OCI-LY3 (cell line): ENCODE data around the gene EXOC1.

ENCODE experiments used
- H2AFZ ChIP-seq: fragments of 200-600, 300-600 bp; shearing (Covaris generic); 2 replicates; pipeline ENCODE4 v1.6.0; 2014; ENCODE audit warnings: antibody characterized with exemption, low read depth, low read length
- H3K27ac ChIP-seq: fragments of 200-600, 300-600 bp; sonication (generic); 2 replicates; pipeline ENCODE4 v1.5.1; 2014; ENCODE audit warnings: mild to moderate bottlenecking, low read length, moderate library complexity, mixed read lengths
- H3K27me3 ChIP-seq: fragments of 200-600, 300-600 bp; sonication (generic); 2 replicates; pipeline ENCODE4 v1.6.1; 2014; ENCODE audit warnings: low read depth, low read length, mixed read lengths
- H3K36me3 ChIP-seq: fragments of 200-600, 300-600 bp; sonication (generic); replicated peaks from 2 replicates; pipeline ENCODE3; 2014; ENCODE audit warnings: low read depth, low read length, mixed read lengths
- H3K4me1 ChIP-seq: fragments of 300-600, 200-600 bp; sonication (generic); 2 replicates; pipeline ENCODE4 v1.6.1; 2014; ENCODE audit warnings: low read length, mixed read lengths
- H3K4me2 ChIP-seq: fragments of 200-600, 300-600 bp; sonication (generic); 2 replicates; pipeline ENCODE4 v1.6.1; 2014; ENCODE audit warnings: low read length, mixed read lengths
- H3K4me3 ChIP-seq: fragments of 300-600, 200-600 bp; sonication (generic); 2 replicates; pipeline ENCODE4 v1.5.1; 2014; ENCODE audit warnings: antibody characterized with exemption, mild to moderate bottlenecking, low read length, moderate library complexity
- H3K79me2 ChIP-seq: fragments of 300-600, 200-600 bp; shearing (Covaris generic); 2 replicates; pipeline ENCODE4 v1.6.1; 2014; ENCODE audit warnings: mild to moderate bottlenecking, low read length, mixed read lengths
- H3K9ac ChIP-seq: fragments of 300-600, 200-600 bp; shearing (Covaris generic); 2 replicates; pipeline ENCODE4 v1.6.0; 2014; ENCODE audit warnings: mild to moderate bottlenecking, low read length, moderate library complexity
- H3K9me3 ChIP-seq: fragments of 200-600, 300-600 bp; shearing (Covaris generic); 2 replicates; pipeline ENCODE4 v1.6.1; 2014; ENCODE audit warnings: low read length, mixed read lengths; ENCODE audit not compliant: insufficient read depth
- H4K20me1 ChIP-seq: fragments of 200-600, 300-600 bp; sonication (generic); 2 replicates; pipeline ENCODE4 v1.6.1; 2016; ENCODE audit warnings: low read length, mixed read lengths; ENCODE audit not compliant: insufficient read depth
- CTCF ChIP-seq: fragments of 200-600, 300-600 bp; sonication (generic); IDR thresholded peaks from 2 replicates; pipeline ENCODE4 v1.5.1; 2014; ENCODE audit warnings: antibody characterized with exemption, low read length, low read depth
- EZH2phosphoT487 ChIP-seq: fragments of 200-600 bp; shearing (Covaris generic); IDR thresholded peaks from 2 replicates; pipeline ENCODE4 v1.6.1; 2018; ENCODE audit warnings: antibody characterized with exemption, mixed run types, low read depth

EXOC1 gene

GRCh38 chr4:55903577-55903976 is 50.1 kb downstream of the EXOC1 start:
- Histone ChIP-seq H3K4me1 (no peaks in the 10 kb centered on the region), H3K79me2 (no peaks in the 10 kb centered on the region), H3K9ac (no peak overlapping the region), H4K20me1 (no peaks in the 10 kb centered on the region), H3K36me3 (peaks cover 9% of the 10 kb centered on the region), H3K4me3 (no peak overlapping the region), H3K27me3 (no peaks in the 10 kb centered on the region), H3K4me2 (no peak overlapping the region), H3K9me3 (no peaks in the 10 kb centered on the region), H2AFZ (no peak overlapping the region), H3K27ac (no peak overlapping the region)
- TF ChIP-seq EZH2phosphoT487, result no peak
- no peak for TF ChIP-seq CTCF

GRCh38 chr4:55904576-55904975 is 51.1 kb downstream of the EXOC1 start:
- TF ChIP-seq EZH2phosphoT487 (no peak), CTCF (no peak)
- no peak overlapping the region for H3K4me3 ChIP-seq
- H3K27me3 ChIP-seq, result no peaks in the 10 kb centered on the region
- no peaks in the 10 kb centered on the region for H3K4me1 ChIP-seq
- H3K9ac ChIP-seq, result no peak overlapping the region
- H3K36me3 ChIP-seq, result peaks cover 9% of the 10 kb centered on the region
- H3K4me2 ChIP-seq, result no peak overlapping the region
- no peaks in the 10 kb centered on the region for H3K79me2 ChIP-seq
- no peak overlapping the region for H2AFZ ChIP-seq
- H3K9me3 ChIP-seq, result no peaks in the 10 kb centered on the region
- H3K27ac ChIP-seq, result no peak overlapping the region
- H4K20me1 ChIP-seq, result no peaks in the 10 kb centered on the region

GRCh38 chr4:55906323-55906722 is 52.9 kb downstream of the EXOC1 start:
- H3K4me1 ChIP-seq, result no peaks in the 10 kb centered on the region
- TF ChIP-seq CTCF, result no peak
- TF ChIP-seq EZH2phosphoT487, result no peak
- H3K4me2 ChIP-seq, result no peak overlapping the region
- H2AFZ ChIP-seq, result no peak overlapping the region
- no peaks in the 10 kb centered on the region for H4K20me1 ChIP-seq
- no peaks in the 10 kb centered on the region for H3K27me3 ChIP-seq
- no peak overlapping the region for H3K4me3 ChIP-seq
- H3K36me3 ChIP-seq, result peaks cover 9% of the 10 kb centered on the region
- H3K27ac ChIP-seq, result no peak overlapping the region
- H3K9ac ChIP-seq, result no peak overlapping the region
- H3K79me2 ChIP-seq, result no peaks in the 10 kb centered on the region
- H3K9me3 ChIP-seq, result no peaks in the 10 kb centered on the region

GRCh38 chr4:55906989-55907388 is 53.5 kb downstream of the EXOC1 start:
- TF ChIP-seq CTCF (no peak), EZH2phosphoT487 (no peak)
- Histone ChIP-seq H3K9me3 (no peaks in the 10 kb centered on the region), H3K27me3 (no peaks in the 10 kb centered on the region), H3K79me2 (no peaks in the 10 kb centered on the region), H3K27ac (no peak overlapping the region), H3K4me1 (no peaks in the 10 kb centered on the region), H3K4me3 (no peak overlapping the region), H3K36me3 (peaks cover 9% of the 10 kb centered on the region), H3K4me2 (no peak overlapping the region), H2AFZ (no peak overlapping the region), H3K9ac (no peak overlapping the region), H4K20me1 (no peaks in the 10 kb centered on the region)
